Effector memory CD4-positive, alpha-beta T cell (primary cell): Measurements from ENCODE around the gene PPP1R3C.
A peak's percentile ranks its signal among the peaks of the same experiment; 100 is the strongest.

Experiments
- DNase-seq, 3 donors: peaks; one replicate each; pipeline ENCODE4 v3.0.0-alpha.2; 2020
- H3K27ac ChIP-seq: 2 replicates; pipeline ENCODE4 v1.7.0; 2013; ENCODE audit warnings: mild to moderate bottlenecking, low read length, moderate library complexity; ENCODE audit not compliant: insufficient read depth, poor library complexity, severe bottlenecking
- H3K27me3 ChIP-seq: replicated peaks from 2 replicates; pipeline ENCODE4 v1.7.0; 2013; ENCODE audit warnings: mild to moderate bottlenecking, low read length; ENCODE audit not compliant: insufficient read depth, control insufficient read depth, poor library complexity, severe bottlenecking
- H3K36me3 ChIP-seq: 2 replicates; pipeline ENCODE4 v1.7.0; 2013; ENCODE audit warnings: mild to moderate bottlenecking, low read length, moderate library complexity; ENCODE audit not compliant: control insufficient read depth, insufficient read depth
- H3K4me1 ChIP-seq: 2 replicates; pipeline ENCODE4 v1.7.0; 2013; ENCODE audit warnings: low read length, mild to moderate bottlenecking; ENCODE audit not compliant: control insufficient read depth, insufficient read depth, poor library complexity, severe bottlenecking
- H3K4me3 ChIP-seq: 2 replicates; pipeline ENCODE4 v1.7.0; 2013; ENCODE audit warnings: low read length, low read depth, mild to moderate bottlenecking; ENCODE audit not compliant: insufficient read depth, poor library complexity, severe bottlenecking
- H3K9me3 ChIP-seq: 2 replicates; pipeline ENCODE4 v1.7.0; 2013; ENCODE audit warnings: mild to moderate bottlenecking, low read length, moderate library complexity; ENCODE audit not compliant: control insufficient read depth
- total RNA-seq, 3 donors: gene quantifications; one replicate each; lab custom pipeline; 2026; lab: John Stamatoyannopoulos, UW

Gene PPP1R3C
- total RNA-seq, result 0 reads per million in 3 donors

DNA sequence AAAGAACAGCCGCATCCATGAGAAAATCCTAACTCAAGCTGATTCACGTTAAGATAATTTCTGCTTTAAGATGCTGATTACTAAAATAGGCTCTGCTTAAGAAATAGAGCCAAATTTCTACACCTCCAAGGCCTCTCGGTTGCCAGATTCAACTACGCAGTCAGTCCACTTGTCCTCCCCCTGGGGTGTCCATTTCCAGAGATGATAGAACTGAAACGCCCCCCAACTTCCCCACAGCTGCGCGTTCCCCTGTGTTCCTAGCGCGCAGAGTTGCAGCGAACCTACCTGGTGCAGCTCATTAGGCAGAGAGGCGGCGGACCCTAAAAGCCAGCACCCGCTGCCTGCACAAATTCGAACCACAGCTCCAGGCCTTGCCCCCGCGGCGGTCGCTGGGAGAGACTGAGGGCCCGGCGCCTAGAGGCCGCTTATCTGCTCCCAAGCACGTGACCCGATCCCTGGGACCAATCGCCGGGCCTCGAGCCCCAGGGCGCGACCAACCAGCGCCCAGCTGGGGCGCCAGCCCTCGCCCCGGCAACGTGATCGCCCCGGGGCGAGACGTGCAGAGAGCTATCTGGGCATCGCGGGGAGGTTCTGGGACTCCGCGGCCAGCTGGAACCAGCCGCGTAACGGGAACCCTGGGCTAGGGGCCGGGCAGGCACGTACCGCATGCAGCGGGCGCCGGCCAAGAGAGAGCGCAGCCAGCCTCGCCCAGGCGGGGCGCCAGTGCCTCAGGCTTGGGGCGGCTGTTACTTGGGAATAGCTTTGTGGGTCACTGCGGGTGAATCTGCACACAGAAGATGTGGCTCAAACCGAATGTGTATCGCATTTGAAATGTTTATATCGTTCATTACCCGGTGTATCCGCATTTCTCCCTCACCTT lies at the start of gene PPP1R3C:
PPP1R3C (minus strand) TSS at position 401 of the 880 bp plus-strand sequence; CDS start at position 299, 102 bp downstream.
- no peak for DNase-seq

DNA sequence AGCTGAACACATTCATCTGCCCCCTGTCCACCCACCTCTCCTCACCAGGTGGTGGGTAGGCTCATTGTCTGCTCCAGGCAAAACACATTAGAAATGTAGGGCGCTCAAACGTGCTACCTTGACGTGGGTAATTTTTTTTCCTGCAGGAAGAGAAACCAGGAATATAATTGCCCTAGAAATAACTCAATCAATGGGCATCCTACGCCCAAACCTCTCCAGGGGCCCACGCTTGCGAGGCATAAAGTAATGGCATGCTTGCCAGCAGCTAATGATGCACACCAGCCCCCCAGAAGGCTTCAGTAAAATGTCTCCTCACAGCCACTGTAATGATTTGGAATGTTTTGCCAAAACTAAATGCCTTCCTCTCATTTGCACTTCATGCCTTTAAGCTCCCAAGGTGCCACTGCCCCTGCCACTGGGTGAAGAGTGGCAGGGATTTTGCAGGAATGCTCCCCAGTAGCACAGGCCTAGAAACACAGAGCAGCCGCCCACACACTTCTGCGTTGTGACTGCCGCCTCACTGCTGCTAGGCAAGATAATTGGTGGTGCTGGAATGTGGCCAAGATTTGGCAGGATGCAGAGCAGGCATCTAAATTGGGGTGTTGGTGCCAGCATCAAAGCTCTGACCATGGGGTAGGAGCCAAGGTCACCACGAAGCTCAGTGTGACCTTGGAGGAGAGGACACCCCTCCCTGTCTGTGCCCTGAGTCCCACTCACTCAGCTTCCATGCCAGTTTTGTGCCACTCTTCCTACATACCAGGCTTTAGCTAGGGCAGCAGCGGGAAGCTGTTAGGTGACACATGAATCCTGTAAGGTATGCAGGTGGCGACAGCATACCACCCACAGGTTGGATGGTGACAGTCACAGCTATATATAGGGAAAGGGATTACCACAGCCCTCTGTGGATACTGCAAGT lies 48.7 kb upstream of the PPP1R3C start:
- Histone ChIP-seq H3K27ac (no peak overlapping the region), H3K36me3 (no peaks in the 10 kb centered on the region), H3K4me3 (no peak overlapping the region), H3K4me1 (no peaks in the 10 kb centered on the region), H3K27me3 (no peaks in the 10 kb centered on the region), H3K9me3 (no peaks in the 10 kb centered on the region)
- DNase-seq, result no peak

More for the DNA sequence above, at the start of gene PPP1R3C:
- Histone ChIP-seq H3K9me3 (no peaks in the 10 kb centered on the region), H3K27me3 (peaks cover 28% of the 10 kb centered on the region), H3K27ac (no peak within 1 kb of the TSS), H3K36me3 (no peaks in the 10 kb centered on the region), H3K4me1 (peaks cover 4% of the 10 kb centered on the region), H3K4me3 (peak within 1 kb of the TSS; percentile 40)

DNA sequence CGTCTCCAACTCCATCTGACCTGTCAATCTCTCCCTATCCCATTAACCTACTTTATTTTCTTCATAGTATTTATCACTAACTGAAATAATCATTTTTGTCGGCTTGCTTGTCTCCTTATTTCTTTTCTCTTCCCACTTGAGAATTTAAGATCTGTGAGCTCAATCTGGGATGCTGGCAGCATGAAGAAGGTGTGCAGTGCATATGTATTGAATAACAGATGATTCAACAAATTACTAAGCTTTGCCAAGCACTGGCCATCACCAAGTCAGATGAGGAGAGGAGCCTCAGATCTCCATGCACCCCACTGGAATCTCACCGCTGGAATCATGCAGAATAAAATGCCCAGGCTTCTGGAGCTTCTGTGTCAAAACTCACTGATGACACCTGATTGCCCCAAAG lies 47.6 kb upstream of the PPP1R3C start:
- H3K27ac ChIP-seq, result no peak overlapping the region
- H3K4me1 ChIP-seq, result no peaks in the 10 kb centered on the region
- no peaks in the 10 kb centered on the region for H3K9me3 ChIP-seq
- H3K36me3 ChIP-seq, result no peaks in the 10 kb centered on the region
- no peak for DNase-seq
- no peaks in the 10 kb centered on the region for H3K27me3 ChIP-seq
- no peak overlapping the region for H3K4me3 ChIP-seq

DNA sequence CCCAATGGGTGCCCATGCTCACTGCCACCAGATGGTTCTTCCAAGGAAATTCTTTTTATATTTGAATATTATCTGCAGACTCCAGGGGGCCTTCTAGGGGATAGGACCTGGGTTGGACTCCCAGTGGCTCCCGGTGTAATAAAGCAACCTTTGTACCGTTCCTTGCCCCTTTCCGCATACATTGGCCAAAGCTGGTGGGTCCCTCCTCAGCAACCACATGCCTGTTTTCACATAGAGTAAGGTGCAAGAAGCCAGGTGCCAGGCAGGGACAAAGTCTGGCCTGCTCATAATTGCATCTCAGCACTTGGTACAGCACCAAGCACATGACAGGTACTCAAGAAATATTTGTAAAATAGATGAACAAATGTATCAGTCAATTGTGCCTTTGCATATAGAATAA lies 46.4 kb upstream of the PPP1R3C start:
- H3K9me3 ChIP-seq, result no peaks in the 10 kb centered on the region
- H3K4me1 ChIP-seq, result no peaks in the 10 kb centered on the region
- no peaks in the 10 kb centered on the region for H3K36me3 ChIP-seq
- no peak overlapping the region for H3K27ac ChIP-seq
- DNase-seq, result no peak
- no peaks in the 10 kb centered on the region for H3K27me3 ChIP-seq
- no peak overlapping the region for H3K4me3 ChIP-seq

DNA sequence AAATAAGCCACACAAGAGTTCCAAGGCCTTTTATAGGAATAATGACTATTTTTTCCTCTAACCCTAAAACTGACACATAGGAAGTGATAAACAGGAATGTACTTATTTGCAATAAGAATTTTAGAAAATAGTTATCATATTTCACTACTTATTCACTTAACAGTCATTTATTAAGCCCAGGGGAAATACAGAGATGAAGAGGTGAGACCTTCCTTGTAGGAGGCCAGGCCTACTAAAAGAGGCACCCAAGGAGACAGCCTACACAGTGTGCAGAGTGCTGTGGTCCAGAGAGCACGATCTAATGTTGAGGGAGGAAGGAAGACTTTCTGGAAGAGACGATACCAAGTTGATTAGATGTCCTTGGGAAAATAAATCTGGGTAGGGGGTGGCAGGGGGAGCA lies 45.0 kb upstream of the PPP1R3C start:
- no peaks in the 10 kb centered on the region for H3K4me1 ChIP-seq
- H3K27ac ChIP-seq, result no peak overlapping the region
- H3K9me3 ChIP-seq, result no peaks in the 10 kb centered on the region
- no peak for DNase-seq
- H3K4me3 ChIP-seq, result no peak overlapping the region
- H3K27me3 ChIP-seq, result no peaks in the 10 kb centered on the region
- H3K36me3 ChIP-seq, result no peaks in the 10 kb centered on the region

DNA sequence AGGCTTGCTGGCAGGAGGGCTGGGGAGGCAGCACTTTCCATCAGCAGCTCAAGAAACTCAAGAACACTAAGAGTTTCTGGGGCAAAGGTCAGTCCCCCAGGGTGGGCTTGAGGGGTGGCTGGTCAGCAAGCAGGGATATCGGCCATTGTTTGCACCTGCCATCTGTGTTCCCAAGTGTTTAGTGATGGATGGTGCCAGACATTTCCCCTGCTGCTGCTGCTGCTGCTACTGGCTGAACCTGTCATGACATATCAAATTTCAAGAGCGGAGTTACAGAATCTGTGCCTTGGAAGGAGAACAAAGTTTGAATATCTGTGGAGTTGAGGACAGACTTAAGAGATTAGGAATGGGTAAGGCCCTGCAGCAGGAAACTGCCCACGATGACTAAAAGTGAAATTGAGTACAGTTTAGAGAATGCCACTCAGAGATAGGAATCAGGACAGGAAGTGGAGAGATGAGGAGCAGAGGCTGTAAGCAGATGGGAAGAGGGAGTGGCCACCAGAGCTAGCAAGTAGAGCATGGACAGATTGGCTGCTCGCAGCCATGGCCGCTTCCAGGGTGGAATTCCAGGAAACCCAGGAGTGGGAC lies 39.2 kb upstream of the PPP1R3C start:
- no peaks in the 10 kb centered on the region for H3K4me1 ChIP-seq
- H3K9me3 ChIP-seq, result no peaks in the 10 kb centered on the region
- H3K36me3 ChIP-seq, result no peaks in the 10 kb centered on the region
- H3K27ac ChIP-seq, result no peak overlapping the region
- DNase-seq, result no peak
- H3K4me3 ChIP-seq, result no peak overlapping the region
- no peaks in the 10 kb centered on the region for H3K27me3 ChIP-seq

DNA sequence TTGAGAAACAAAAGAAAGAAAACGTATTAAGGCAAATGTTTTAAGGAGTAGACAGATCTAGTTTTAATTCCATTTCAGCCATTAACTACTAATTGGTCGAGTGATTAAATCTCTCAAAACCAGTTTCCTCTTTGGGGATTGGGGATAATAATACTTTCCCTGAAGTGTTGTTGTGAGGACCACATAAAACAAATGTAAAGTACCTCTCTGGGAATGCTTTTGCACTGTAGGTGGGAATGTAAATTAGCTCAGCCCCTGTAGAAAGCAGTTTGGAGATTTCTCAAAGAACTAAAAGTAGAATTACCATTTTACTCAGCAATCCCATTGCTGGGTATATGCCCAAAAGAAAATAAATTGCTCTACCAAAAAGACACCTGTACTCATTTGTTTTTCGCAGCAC lies 36.0 kb upstream of the PPP1R3C start:
- DNase-seq, result no peak
- Histone ChIP-seq H3K4me3 (no peak overlapping the region), H3K36me3 (no peaks in the 10 kb centered on the region)

DNA sequence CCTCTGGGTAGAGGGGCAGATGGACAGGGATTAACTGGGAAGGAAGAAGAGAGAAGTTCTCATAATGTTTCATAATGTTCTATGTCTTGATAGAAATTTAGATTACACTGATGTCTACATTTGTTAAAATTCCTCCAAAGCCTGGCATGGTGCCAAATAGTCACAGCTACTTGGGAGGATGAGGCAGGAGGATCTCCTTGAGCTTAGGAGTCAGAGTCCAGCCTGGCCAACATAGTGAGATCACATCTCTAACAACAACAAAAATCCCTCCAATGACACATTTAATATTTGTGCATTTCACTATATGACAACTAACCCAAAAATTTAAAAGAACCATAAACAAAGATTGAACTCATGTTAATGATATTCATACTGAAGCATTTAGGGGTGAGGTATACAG lies 33.0 kb upstream of the PPP1R3C start:
- Histone ChIP-seq H3K9me3 (no peaks in the 10 kb centered on the region), H3K27ac (no peak overlapping the region), H3K36me3 (no peaks in the 10 kb centered on the region), H3K4me3 (no peak overlapping the region), H3K4me1 (no peaks in the 10 kb centered on the region), H3K27me3 (no peaks in the 10 kb centered on the region)
- DNase-seq, result no peak

More for the DNA sequence above, 36.0 kb upstream of the PPP1R3C start:
- Histone ChIP-seq H3K9me3 (no peaks in the 10 kb centered on the region), H3K27me3 (no peaks in the 10 kb centered on the region), H3K27ac (no peak overlapping the region), H3K4me1 (no peaks in the 10 kb centered on the region)

DNA sequence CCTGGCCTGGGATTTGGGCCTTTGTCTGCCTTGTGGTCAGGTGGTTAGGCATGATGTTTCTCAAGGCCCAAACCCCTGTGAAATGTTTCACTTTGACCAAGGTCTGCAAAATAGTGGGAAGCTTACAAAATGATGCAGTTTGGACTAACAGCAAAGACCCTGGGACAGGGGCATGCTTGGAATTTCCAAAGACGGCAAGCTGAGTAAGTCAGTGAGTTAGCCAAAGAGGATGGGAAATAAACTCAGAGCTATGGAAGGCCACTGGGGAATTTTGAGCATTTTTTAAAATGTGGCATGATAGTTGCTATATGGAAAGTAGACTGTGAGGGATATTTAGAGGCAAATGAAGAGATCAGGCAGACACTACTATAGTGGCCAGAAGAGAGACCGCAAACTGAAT lies 31.6 kb upstream of the PPP1R3C start:
- Histone ChIP-seq H3K36me3 (no peaks in the 10 kb centered on the region), H3K4me1 (no peaks in the 10 kb centered on the region), H3K9me3 (no peaks in the 10 kb centered on the region), H3K27me3 (no peaks in the 10 kb centered on the region), H3K4me3 (no peak overlapping the region), H3K27ac (no peak overlapping the region)
- no peak for DNase-seq
